Mononuclear cell (primary cell): ENCODE measurements around the gene FAM53A. TPM values are rescaled to one million over a fixed set of nuclear protein-coding genes. Genes with fewer than 3 reads are reported as not detected.
"Not testable (repeated sequence)": the region's sequence is repeated elsewhere in the genome, so short reads cannot be mapped to it uniquely, and the experiment has no call there.

Experiments
- H3K27me3 ChIP-seq: 2 replicates; pipeline ENCODE4 v1.6.0; 2011; ENCODE audit warnings: low read length, control low read depth; ENCODE audit not compliant: insufficient read depth
- H3K4me1 ChIP-seq: 2 replicates; pipeline ENCODE4 v1.5.1; 2011; ENCODE audit warnings: mild to moderate bottlenecking, low read length, control low read depth; ENCODE audit not compliant: insufficient read depth
- H3K4me3 ChIP-seq: 2 replicates; pipeline ENCODE4 v1.5.1; 2011; ENCODE audit warnings: mild to moderate bottlenecking, low read length, moderate library complexity
- H3K9me3 ChIP-seq: 2 replicates; pipeline ENCODE4 v1.5.1; 2011; ENCODE audit warnings: low read depth, mild to moderate bottlenecking, control low read depth, low read length
- total RNA-seq: library from RNA; depleted of rRNA; stranded (reverse); fragments of >200 nt; gene quantifications from one replicate; pipeline ENCODE4 v1.2.3, GENCODE V29; 2012

Gene FAM53A
- total RNA-seq, 1 donor, result 2.2 TPM

DNA sequence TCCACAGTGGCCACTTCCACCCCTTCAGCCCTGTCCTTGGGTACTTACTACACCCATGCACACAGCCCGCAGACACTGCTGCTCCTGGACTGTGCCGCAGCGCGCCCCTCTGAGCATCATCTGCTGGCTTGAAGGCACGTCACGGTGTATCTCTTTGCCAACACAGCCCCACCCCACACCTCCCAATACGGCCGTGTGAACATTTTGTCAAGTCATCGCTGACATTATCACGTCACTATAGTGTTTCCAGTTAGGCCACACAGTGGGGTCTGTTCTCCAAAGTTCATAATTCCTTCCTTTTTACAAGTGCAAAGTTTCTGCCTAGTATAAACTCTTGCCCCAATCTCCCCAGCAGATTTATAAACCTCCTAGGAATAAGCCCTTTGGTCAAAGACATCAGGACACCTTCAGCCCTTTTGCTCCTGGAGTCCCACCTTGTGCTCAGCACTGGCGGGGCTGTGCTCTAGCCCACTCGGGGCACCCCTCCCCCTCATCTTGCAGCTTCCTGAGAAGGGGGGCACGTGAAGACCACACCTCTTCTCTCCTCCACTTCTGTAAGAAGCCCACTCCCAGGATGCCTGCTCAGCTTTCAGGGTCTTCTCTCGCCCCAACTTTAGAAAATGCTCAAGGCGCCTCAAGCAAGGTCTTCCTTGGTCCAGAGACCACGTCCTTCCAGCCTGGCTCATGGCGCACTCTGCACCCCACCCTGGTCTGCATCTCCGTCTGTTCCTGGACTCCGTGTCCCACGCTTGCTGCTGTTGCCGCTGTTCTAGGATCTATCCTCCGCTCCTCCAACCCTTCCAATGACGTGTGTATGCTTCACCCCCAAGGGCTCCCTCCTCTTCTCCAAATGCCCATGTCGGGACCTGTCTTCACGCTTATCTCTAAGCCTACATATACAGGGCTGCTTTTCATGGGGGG, 7.2 kb downstream of the FAM53A start:
- H3K9me3 ChIP-seq, result no peaks in the 10 kb centered on the region
- no peaks in the 10 kb centered on the region for H3K27me3 ChIP-seq
- H3K4me3 ChIP-seq, result no peak overlapping the region
- no peaks in the 10 kb centered on the region for H3K4me1 ChIP-seq

DNA sequence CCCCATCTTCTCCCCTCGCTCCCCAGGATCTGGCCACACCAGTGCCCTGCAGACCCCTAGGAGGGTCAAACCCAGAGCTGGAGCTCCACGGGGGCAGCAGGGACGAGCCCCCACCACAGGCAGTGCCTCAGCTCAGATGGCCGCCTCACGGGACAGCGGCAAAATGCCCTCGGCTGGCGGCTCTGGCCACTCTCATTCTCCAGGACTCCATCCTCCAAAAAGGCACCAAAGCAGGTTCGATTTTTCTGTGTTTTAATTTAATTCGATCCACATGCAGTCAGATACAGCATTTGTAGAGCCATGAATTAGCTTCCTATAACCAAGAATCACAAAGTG, 8.3 kb downstream of the FAM53A start:
- no peaks in the 10 kb centered on the region for H3K9me3 ChIP-seq
- no peaks in the 10 kb centered on the region for H3K27me3 ChIP-seq
- no peak overlapping the region for H3K4me3 ChIP-seq
- no peaks in the 10 kb centered on the region for H3K4me1 ChIP-seq

GRCh38 chr4:1675136-1675801, 8.8 kb downstream of the FAM53A start:
- H3K4me3 ChIP-seq, result no peak overlapping the region
- no peaks in the 10 kb centered on the region for H3K4me1 ChIP-seq
- H3K9me3 ChIP-seq, result no peaks in the 10 kb centered on the region
- no peaks in the 10 kb centered on the region for H3K27me3 ChIP-seq

GRCh38 chr4:1674682-1675081, 9.4 kb downstream of the FAM53A start:
- H3K4me1 ChIP-seq, result no peaks in the 10 kb centered on the region
- no peaks in the 10 kb centered on the region for H3K9me3 ChIP-seq
- H3K4me3 ChIP-seq, result no peak overlapping the region
- no peaks in the 10 kb centered on the region for H3K27me3 ChIP-seq

DNA sequence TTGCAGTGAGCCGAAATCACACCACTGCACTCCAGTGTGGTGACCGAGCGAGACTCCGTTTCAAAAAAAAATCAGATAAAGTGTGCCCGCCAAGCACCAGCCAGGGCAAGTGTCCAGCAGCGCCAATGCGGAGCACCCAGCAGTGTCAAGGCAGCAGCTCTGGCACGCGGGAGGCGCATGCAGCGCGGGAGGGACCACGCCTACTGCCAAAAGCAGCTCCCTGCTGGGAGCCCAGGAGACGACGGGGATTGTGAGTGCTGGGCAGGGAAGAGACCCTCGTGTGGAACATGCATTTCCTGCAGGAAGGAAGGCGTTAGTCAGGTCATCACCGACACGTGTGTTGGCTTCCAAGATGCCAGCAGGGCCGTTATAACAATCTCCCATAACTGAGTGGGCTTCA, 10.4 kb downstream of the FAM53A start:
- Histone ChIP-seq H3K4me3 (no peak overlapping the region), H3K9me3 (no peaks in the 10 kb centered on the region), H3K4me1 (no peaks in the 10 kb centered on the region), H3K27me3 (no peaks in the 10 kb centered on the region)

DNA sequence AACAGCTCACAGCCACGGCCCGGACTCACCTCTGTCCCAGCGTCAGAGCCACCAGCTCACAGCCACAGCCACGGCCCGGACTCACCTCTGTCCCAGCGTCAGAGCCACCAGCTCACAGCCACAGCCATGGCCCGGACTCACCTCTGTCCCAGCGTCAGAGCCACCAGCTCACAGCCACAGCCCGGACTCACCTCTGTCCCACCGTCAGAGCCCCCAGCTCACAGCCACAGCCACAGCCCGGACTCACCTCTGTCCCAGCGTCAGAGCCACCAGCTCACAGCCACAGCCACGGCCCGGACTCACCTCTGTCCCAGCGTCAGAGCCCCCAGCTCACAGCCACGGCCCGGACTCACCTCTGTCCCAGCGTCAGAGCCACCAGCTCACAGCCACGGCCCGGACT, 13.1 kb downstream of the FAM53A start:
- H3K27me3 ChIP-seq, H3K4me3 ChIP-seq, H3K4me1 ChIP-seq, H3K9me3 ChIP-seq: not testable (repeated sequence)

DNA sequence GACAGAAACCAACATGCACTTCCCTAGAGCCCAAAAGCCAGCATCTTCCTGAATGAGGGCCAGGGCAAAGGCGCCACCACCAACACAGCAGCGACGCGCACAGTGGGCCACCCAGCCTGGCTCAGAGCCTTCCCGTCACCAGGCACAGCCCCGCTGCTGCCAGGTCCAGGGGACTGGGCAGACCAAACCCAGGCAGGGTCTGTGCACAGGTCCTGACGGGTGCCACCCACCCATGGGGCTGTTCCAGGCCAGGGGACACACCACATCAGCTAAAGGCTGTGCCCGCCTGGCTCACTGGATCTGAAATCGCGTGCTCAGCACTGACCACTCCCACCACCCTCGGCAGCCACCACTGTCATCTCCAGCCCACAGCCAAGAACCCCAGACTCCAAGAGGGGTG, 13.8 kb downstream of the FAM53A start:
- no peaks in the 10 kb centered on the region for H3K4me1 ChIP-seq
- no peak overlapping the region for H3K4me3 ChIP-seq
- no peaks in the 10 kb centered on the region for H3K27me3 ChIP-seq
- H3K9me3 ChIP-seq, result no peaks in the 10 kb centered on the region

DNA sequence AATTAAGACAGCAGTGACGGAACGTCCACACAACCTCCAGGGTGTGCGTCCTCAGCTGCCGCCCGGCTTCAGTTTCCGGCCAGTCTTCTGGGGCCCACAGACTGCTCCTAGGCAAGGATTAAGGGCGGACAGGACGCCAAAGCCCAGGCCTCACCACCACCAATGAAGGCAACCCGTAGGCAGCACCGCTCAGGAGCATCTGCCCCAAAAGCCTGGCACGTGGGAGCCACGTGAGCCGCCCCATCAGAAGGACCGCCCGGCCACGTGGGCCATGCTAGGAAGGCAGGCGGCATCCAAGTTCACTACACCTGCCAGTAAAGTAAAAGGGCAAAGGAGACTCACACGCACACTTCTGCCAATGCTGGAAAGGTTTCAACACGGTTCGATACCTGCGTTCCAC, 14.3 kb downstream of the FAM53A start:
- Histone ChIP-seq H3K27me3 (no peaks in the 10 kb centered on the region), H3K4me3 (no peak overlapping the region), H3K9me3 (no peaks in the 10 kb centered on the region), H3K4me1 (no peaks in the 10 kb centered on the region)

DNA sequence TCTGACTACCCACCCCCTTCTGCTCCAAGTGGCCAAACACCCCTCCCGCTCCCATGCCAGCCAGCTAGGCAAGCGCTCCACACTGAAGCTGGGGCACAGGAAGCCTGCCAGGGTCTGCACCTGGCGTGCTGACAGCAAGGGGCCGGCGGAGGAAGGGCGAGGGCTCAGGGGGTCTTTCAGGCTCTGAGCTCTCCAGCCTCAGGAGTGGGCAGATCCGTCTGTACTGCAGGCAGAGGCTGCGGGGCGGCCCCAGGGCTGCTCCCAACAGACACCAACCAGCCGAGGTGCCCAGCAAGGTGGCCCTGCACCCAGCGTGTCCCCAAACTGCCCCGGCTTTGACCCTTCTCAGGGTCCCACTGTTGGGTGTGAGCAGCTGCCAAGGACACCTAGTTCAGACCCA, 14.8 kb downstream of the FAM53A start:
- Histone ChIP-seq H3K9me3 (no peaks in the 10 kb centered on the region), H3K4me1 (no peaks in the 10 kb centered on the region), H3K4me3 (no peak overlapping the region)

DNA sequence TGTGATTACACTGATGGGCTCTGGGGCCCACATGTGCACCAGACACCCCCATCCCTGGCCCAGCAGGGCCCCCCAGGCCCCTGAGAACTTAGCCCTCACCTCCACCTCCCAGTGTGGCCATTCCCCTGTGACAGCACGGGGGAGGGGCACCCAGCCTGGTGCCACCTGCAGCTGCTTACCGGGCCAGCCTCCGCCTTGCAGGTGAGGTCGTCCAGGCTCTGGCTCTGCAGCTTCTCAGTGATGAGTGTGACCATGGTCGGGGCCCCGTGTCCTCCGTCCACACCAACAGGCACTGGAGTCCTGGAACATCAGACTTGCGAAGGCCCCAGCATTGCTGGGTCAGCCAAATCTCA, 15.6 kb downstream of the FAM53A start:
- Histone ChIP-seq H3K9me3 (no peaks in the 10 kb centered on the region), H3K4me3 (no peak overlapping the region), H3K27me3 (no peaks in the 10 kb centered on the region), H3K4me1 (no peaks in the 10 kb centered on the region)

More for the DNA sequence above, 14.8 kb downstream of the FAM53A start:
- H3K27me3 ChIP-seq, result no peaks in the 10 kb centered on the region

GRCh38 chr4:1667273-1667672, 16.8 kb downstream of the FAM53A start:
- no peak overlapping the region for H3K4me3 ChIP-seq
- H3K9me3 ChIP-seq, result no peaks in the 10 kb centered on the region
- H3K27me3 ChIP-seq, result no peaks in the 10 kb centered on the region
- no peaks in the 10 kb centered on the region for H3K4me1 ChIP-seq

- Histone ChIP-seq H3K4me1 (no peaks in the 10 kb centered on the region), H3K9me3 (no peaks in the 10 kb centered on the region), H3K27me3 (no peaks in the 10 kb centered on the region), H3K4me3 (no peak overlapping the region)
Measured at GRCh38 chr4:1666391-1666790, 17.7 kb downstream of the FAM53A start.

DNA sequence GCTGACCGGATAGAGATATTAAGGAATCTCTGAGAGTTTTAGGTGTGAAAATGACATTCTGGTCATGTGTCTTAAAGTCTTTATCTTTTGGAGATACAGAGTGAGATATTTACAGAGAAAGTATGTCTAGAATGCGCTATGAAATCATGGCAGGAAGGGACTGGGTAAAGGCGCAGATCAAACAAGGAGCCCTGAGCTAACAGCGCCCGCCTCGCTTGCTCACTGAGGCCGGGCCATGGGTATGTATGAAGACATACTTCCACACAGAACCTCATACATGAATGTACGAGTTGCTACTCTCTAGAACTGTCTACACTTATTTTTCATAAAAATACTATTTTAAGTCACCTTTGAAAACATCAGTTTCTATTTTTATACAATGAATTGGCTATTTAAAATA, 20.0 kb downstream of the FAM53A start:
- H3K27me3 ChIP-seq, result no peaks in the 10 kb centered on the region
- H3K4me1 ChIP-seq, result no peaks in the 10 kb centered on the region
- no peaks in the 10 kb centered on the region for H3K9me3 ChIP-seq
- no peak overlapping the region for H3K4me3 ChIP-seq

- Histone ChIP-seq H3K27me3 (no peaks in the 10 kb centered on the region), H3K4me1 (no peaks in the 10 kb centered on the region), H3K9me3 (no peaks in the 10 kb centered on the region), H3K4me3 (no peak overlapping the region)
Measured at GRCh38 chr4:1663549-1663948, 20.6 kb downstream of the FAM53A start.

DNA sequence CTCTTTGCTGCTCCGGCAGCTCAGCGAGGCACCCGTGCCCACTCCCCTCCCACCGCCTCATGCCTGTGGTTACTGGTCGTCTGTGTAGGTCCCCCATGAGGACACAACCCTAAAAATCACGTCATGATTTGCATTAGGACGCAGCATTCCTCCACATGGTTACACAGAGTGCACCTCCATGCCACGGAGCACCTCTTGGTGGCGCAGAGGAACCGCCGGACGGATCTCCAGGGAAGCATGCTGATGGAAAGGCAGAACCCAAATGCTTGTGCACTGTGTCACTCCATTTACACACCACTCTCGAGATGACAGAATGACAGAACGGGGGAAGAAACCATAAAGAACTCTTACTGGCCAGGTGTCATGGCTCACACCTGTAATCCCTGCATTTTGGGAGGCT, 22.4 kb downstream of the FAM53A start:
- H3K4me3 ChIP-seq, result no peak overlapping the region
- H3K4me1 ChIP-seq, result no peaks in the 10 kb centered on the region
- no peaks in the 10 kb centered on the region for H3K9me3 ChIP-seq
- H3K27me3 ChIP-seq, result no peaks in the 10 kb centered on the region
